HG02870 (cell line): Measurements from ENCODE around the gene PSMC3.

ENCODE experiments used
- ATAC-seq: cut with Tn5 transposase; IDR thresholded peaks from one replicate; pipeline ENCODE4 v1.9.1; 2021; ENCODE audit warnings: mild to moderate bottlenecking, moderate library complexity; ENCODE audit not compliant: unreplicated experiment

Gene PSMC3

GRCh38 chr11:47443028-47443700 is 16.9 kb upstream of the PSMC3 start:
- ATAC-seq, result no peak

DNA sequence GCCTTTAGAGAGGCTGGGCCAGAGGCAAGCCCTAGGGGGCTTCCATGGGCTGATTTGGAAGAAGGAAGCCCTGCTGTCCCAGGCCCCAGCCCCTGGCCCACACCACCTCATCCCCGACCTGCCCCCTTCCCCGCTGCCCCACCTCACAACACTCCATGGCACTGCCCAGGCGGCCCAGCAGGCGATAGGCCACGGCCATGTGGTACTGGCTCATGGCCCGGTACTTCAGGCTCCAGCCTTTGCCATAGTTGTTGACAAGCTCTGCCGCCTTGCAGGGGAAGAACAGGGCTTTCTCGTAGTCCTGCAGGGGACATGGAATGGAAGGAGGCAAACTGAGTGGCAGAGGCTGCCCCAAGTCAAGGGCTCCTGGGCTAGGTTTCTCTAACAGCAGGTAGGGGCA is 16.3 kb upstream of the PSMC3 start:
- no peak for ATAC-seq

DNA sequence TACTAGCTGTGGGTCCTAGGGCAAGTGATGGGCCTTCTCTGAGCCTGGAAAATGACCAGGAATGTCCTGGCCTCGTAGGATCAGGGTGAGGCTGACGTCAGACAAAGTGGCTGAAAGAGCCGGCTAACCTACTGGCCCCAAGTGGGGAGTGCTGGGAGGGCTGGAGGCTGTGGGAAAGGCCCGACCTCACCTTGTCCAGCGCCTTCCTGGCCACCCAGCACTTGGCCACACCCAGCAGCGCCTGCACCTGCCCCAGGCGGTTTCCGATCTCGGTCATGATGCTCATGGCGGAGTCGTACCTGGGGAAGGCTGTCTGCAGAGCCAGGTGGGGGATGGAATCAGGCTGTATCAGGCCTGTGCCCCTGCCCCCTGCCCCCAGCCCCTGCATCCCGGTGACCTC is 15.2 kb upstream of the PSMC3 start:
- no peak for ATAC-seq

GRCh38 chr11:47440054-47440476 is 13.8 kb upstream of the PSMC3 start:
- ATAC-seq, result no peak

DNA sequence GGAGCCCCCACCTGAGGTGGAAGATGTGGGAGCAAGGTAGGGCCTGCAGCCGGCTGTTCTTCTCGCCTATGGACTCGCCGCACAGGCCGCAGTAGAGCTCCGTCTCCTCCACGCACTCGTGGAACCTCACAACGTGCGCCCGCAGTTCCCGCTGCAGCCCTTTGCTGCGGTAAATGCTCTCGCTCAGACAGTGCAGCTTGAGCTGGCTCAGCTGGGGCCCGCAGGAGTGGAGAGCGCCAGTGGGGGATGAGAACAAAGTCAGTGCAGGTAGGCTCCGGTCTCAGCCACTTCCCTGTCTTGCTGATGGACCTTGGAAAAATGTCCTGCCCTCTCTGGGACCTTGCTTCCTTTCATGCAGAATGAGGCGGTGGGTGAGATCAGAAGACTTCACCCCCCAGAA is 12.5 kb upstream of the PSMC3 start:
- ATAC-seq, result no peak

DNA sequence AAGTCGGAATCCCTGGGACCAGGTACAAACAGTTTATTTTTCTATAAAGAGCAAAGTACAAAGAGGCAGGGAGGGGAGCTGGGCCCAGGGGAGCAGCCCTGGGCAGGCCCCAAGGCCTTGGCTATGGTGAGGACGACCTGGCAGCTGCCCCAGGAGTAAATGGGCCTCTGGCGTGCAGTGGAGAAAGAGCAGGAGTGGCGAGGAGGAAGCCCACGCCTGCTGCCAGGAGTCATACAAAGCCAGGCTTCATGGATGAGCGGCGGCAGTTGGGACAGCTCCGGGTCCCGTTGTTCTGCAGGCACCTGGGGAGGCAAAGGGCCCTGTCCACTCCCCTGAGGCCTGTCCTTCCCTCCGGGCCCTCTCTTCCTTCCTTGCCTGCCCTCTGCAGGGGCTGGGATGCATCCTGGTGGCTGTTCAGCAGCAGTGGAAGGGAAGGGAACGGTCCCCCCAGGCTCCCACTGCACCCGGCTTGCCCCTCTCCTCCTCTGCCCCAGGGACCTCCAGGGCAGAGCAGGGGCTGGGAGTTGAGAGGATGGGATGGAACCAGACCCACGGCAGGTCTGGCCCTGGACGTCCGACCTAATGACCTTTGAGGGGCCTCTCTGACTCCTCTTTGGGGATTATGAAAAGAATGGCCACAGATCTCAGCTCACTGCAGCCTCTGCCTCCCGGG is 11.6 kb upstream of the PSMC3 start:
- ATAC-seq, result no peak

GRCh38 chr11:47437218-47437745 is 11.0 kb upstream of the PSMC3 start:
- no peak for ATAC-seq

DNA sequence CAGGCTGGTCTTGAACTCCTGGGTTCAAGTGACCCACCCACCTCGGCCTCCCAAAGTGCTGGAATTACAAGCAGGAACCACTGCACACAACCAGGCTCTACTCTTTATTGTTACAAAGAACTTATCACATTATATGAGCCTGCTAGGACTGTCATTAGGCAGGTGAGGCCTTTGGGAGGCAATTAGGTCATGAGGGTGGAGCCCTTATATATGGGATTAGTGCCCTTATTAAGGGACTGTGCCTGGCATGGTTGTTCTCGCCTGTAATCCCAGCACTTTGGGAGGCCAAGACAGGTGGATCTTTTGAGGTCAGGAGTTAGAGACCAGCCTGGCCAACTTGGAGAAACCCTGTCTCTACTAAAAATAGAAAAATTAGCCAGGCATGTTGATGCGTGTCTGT is 10.5 kb upstream of the PSMC3 start:
- ATAC-seq, result no peak

- no peak for ATAC-seq
Observed at GRCh38 chr11:47435687-47436086, 9.4 kb upstream of the PSMC3 start.

GRCh38 chr11:47434011-47434786 is 8.0 kb upstream of the PSMC3 start:
- ATAC-seq, result no peak

GRCh38 chr11:47433157-47433556 is 6.9 kb upstream of the PSMC3 start:
- ATAC-seq, result no peak

- ATAC-seq, result no peak
Observed at GRCh38 chr11:47431356-47432083, 5.3 kb upstream of the PSMC3 start.

- ATAC-seq, result no peak
Observed at GRCh38 chr11:47430524-47430923, 4.3 kb upstream of the PSMC3 start.

DNA sequence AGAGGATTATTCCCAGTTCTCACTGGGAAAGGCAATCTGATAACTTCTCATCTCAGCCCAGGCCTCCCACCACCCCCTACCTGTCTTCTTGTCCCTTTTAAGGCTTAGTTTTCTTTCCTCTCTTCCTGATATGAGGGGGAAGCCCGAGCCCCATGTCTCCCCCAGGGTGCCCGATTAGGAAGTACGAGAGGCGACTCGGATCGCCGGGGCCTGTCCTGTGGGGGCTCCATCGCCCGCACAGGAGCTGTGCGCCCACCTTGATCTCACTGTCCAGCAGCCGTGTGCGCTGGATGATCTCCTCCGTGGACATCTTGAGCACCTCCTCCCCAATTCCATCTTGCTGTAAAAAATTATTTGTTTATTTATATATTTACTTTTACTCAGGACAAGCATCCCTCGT is 628 bp downstream of the PSMC3 start:
- ATAC-seq, result no peak

- no peak for ATAC-seq
Observed at GRCh38 chr11:47418454-47419259, 7.6 kb downstream of the PSMC3 start.

- no peak for ATAC-seq
Observed at GRCh38 chr11:47417712-47418111, 8.5 kb downstream of the PSMC3 start.

DNA sequence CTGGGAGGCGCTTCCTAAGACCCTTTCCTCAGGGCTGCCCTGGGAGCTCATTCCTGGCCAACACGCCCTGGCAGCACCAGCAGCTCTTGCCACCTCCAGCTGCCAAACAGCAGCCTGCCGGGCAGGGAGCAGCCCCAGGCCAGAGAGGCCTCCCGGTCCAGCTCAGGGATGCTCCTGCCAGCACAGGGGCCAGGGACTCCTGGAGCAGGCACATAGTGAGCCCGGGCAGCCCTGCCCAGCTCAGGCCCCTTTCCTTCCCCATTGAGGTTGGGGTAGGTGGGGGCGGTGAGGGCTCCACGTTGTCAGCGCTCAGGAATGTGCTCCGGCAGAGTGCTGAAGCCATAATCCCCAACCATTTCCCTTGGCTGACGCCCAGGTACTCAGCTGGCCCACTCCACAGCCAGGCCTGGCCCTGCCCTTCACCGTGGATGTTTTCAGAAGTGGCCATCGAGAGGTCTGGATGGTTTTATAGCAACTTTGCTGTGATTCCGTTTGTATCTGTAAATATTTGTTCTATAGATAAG is 10.2 kb downstream of the PSMC3 start:
- ATAC-seq, result no peak

DNA sequence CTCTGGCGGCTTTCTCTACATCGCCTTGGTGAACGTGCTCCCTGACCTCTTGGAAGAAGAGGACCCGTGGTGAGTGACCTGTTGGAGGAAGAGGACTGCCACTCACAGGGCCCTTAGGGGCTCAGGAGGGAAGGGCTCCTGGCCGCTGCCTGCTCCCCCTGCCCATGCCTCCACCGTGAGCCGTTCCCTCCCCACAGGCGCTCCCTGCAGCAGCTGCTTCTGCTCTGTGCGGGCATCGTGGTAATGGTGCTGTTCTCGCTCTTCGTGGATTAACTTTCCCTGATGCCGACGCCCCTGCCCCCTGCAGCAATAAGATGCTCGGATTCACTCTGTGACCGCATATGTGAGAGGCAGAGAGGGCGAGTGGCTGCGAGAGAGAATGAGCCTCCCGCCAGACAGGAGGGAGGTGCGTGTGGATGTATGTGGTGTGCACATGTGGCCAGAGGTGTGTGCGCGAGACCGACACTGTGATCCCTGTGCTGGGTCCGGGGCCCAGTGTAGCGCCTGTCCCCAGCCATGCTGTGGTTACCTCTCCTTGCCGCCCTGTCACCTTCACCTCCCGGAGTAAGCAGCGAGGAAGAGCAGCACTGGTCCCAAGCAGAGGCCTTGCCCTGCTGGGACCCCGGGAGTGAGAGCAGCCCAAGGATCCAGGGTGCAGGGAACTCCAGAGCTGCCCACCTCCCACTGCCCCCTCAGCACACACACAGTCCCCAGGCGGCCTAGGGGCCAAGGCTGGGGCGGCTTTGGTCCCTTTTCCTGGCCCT is 11.0 kb downstream of the PSMC3 start:
- no peak for ATAC-seq

- ATAC-seq, result no peak
Observed at GRCh38 chr11:47414685-47415070, 11.6 kb downstream of the PSMC3 start.
